ENCODE results near the gene TNFSF11. TPM values are rescaled to one million over a fixed set of nuclear protein-coding genes. Genes with fewer than 3 reads are reported as not detected.

The TNFSF11 gene
- total RNA-seq, 2 experiments from 2014 or later = 7.4 to 7.7 TPM

DNA sequence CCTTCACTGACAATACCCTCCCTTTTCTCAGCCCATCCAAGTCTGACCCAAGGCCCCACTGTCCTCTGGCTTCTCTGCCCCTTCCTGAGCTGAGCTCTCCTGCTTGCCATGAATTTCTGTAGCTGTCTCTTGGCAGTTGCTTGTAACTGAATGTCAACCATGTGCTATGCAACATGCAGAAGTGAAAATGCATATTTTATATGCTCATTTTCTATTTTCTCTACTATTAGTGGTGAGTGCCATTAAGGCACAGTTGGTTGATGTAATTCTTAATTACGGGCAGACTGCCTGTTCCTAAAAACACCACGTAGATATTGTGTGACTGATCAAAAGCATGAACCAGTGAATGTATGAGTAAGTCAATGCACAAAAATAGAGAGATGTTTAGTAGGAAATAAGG is 29.6 kb downstream of the TNFSF11 start:
- ChIA-PET CTCF (interaction anchor here (0.6 kb wide), 1 partner anchor 865 kb away, joined by 3 read pairs; no protein-coding TSS in a partner anchor), POLR2A (no interaction called here)

DNA sequence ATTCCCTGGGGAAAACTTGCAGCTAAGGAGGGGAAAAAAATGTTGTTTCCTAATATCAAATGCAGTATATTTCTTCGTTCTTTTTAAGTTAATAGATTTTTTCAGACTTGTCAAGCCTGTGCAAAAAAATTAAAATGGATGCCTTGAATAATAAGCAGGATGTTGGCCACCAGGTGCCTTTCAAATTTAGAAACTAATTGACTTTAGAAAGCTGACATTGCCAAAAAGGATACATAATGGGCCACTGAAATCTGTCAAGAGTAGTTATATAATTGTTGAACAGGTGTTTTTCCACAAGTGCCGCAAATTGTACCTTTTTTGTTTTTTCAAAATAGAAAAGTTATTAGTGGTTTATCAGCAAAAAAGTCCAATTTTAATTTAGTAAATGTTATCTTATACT is 33.6 kb downstream of the TNFSF11 start:
- POLR2A ChIA-PET = no interaction called here
- CTCF ChIA-PET = no interaction called here

DNA sequence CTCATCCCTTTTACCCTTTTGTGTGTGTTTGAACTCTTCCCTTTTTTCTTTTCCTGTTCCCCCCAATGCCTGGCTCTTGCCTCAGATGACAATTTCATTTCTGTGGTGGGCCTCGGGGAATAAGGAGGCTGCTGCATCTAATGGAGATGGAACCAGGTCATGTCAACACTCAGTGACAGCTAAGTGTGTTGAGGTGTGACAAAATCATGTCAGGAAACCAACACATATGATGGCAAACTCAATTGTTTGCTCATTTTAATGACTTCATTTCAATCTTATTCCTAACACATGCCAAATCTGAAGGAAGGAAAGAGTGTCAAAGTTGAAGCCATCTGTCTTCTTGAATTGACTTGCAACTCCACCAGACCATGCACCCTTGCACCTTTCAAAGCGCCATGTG is 36.7 kb downstream of the TNFSF11 start:
- POLR2A ChIA-PET = no interaction called here
- CTCF ChIA-PET = no interaction called here

DNA sequence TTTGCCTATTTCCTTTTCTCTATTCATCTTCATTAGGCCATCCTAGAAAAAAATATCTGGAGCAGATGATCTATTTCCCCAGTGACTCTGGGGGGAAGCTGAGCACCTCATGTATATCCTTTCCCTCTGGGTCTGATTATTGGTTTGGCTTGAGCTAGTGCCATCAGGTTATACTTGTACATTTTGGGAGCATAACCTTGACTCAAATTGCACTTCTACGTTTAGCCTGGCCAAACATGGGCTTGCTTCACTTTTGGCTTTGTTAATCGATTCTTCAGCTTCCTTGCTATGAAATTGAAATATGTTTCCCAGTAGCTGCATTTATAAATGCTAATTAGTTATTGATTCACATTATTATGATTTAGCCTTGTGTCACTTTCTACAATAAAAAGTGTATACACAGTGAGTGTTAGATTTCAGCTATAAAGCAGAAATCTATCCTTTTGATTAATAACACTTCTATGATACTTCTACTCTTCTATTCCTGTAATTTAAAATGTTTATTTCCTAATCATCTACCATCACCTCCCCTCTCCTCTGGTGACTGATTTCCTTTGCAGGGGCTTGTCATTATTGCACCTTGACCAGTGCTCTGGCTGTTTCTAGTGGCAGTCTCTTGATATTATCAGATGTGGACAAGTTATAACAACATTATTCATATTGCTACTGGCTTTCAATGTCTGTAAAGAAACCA is 37.3 kb downstream of the TNFSF11 start:
- ChIA-PET POLR2A (no interaction called here), CTCF (no interaction called here)

DNA sequence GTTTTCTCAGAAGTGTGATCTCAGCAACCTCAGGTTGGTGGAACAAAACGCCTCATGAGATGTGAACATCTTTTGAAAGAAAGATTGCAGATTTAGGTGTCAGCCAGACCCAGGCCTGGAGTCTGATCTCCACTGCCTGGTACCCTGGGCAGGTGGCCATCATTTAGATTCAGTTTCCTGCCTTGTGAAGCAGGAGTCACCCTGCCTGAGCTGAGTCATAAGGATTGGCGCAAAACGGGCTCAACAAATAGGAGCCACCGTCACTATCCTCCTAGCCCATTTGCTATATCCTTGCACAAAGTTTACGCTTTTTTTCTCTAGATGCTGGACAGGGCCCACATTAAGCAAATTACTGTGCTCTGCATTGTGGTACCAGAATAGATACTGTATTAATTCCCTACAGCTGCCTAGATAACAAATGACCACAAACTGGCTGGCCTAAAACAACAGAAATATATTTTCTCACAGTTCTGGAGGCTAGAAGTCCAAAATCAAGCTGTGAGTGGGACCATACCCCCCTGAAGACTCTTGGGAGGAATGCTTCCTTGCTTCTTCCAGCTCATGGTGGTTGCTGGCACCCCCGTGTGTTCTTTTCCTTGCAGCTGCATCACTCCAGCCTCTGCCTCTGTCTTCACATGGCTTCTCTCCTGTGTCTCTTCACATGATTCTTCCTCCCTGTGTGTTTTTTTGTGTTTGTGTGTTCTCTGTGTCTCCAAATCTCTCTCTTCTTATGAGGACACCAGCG is 38.2 kb downstream of the TNFSF11 start:
- POLR2A ChIA-PET = no interaction called here
- CTCF ChIA-PET = no interaction called here

DNA sequence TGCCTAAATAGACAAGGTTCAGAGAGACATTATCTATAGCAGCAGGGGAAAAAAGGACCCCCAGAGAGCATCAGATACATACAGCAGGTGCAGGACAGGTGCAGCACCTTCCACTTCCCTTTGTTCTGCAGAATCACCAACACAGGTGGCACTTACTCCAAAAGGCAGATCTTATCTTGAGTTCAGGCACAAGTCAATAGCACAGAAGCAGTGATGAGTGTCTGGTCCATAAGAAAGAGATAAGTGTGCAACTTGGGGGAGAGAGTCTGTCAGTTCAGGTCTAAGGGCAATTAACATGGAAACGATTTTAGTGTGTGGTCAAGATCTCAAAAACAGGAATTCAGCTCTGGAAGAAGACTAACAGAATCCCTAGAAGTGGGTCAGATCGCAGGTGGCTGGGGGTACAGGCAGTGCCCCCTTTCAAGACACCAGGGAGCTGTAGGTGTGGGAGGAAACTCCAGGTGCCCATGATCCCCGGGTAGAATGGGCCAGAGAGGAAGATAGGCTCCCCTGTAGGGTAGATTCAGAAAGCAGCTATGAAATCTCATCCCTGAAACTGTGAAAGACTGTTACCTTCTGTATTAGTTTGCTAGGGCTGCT is 40.6 kb downstream of the TNFSF11 start:
- POLR2A ChIA-PET = no interaction called here

DNA sequence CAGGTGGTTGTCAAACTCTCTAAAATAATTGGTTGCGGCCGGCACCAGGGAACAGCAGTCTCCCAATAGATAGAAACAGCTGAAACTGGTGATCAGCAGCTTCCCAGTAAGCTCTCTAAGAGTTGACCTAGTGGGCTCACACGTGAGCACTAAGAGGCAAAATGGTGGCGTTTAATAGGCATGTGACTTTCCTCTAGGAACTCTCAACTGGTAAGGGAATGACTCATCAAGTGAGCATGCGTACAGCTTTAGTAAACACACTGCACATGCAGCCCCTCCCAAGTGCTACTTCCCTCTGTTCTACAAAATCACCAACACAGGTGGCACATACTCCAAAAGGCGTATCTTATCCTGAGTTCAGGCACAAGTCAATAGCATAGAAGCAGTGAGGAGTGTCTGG is 41.7 kb downstream of the TNFSF11 start:
- CTCF ChIA-PET = no interaction called here

More for the DNA sequence above, 40.6 kb downstream of the TNFSF11 start:
- CTCF ChIA-PET = no interaction called here

DNA sequence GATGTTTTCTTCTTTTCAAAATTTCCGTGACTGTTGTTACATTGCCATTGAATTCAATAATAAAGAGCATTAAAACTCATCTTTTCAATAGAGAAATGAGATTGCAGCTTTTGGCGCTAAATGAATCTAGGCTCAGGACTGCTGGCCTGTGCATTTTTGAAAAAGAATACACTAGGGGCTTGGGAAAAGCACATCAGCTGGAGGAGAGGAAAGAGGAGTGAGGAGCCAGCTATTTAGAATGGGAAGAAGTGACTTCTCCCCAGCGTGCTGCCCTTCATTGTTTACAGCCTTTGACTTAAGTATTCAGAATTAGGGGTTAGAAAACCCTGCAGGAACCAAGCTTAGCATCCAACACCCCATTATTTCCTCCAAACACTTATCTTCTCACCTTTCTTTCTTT is 43.3 kb downstream of the TNFSF11 start:
- CTCF ChIA-PET = interaction anchor here (0.7 kb wide), 1 partner anchor 638 kb away, joined by 4 read pairs; no protein-coding TSS in a partner anchor
- POLR2A ChIA-PET = no interaction called here

More for the DNA sequence above, 41.7 kb downstream of the TNFSF11 start:
- POLR2A ChIA-PET = interaction anchor here (1.1 kb wide), 1 partner anchor 10 kb away, joined by 4 read pairs; no protein-coding TSS in a partner anchor

DNA sequence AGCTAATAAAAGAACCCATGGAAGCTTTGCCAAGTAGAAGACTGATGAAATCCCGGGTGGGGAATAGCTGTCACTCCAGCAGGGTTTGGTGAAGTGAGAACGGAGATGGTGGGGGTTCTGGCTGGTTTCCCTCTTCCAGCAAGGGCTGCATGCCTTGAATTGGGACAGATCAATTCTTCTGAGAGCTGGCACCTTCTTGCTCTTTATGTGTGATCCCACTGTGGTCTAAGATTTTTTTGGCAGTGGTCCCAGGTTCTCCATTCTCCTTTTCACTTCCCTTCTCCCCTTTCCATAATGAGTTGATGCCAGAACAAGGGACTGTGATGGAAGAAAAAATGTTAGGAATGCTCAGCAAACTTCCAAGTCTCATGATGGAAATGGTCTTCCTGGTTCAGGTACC is 50.0 kb downstream of the TNFSF11 start:
- POLR2A ChIA-PET = no interaction called here
- CTCF ChIA-PET = no interaction called here

DNA sequence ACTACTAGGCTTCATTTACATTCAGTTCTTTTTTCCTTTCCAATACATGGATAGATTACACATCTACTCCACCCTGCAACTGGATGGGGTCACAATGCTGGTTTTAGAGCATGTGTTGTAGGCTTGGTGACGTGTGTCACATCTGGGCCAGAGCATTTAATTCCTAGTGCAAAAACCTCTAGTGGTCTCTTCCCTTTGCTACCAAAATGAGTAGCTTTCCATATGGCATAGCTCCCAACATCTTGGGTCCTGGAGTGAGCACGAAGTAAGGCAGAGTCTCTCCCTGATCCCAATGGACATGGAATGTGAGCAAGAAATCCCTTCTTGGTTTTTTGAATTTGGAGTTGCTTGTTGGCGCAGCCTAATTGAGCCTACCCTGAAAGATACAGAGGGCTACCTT is 51.7 kb downstream of the TNFSF11 start:
- CTCF ChIA-PET = no interaction called here
- POLR2A ChIA-PET = interaction anchor here (0.8 kb wide), 1 partner anchor 10 kb away, joined by 4 read pairs; no protein-coding TSS in a partner anchor

DNA sequence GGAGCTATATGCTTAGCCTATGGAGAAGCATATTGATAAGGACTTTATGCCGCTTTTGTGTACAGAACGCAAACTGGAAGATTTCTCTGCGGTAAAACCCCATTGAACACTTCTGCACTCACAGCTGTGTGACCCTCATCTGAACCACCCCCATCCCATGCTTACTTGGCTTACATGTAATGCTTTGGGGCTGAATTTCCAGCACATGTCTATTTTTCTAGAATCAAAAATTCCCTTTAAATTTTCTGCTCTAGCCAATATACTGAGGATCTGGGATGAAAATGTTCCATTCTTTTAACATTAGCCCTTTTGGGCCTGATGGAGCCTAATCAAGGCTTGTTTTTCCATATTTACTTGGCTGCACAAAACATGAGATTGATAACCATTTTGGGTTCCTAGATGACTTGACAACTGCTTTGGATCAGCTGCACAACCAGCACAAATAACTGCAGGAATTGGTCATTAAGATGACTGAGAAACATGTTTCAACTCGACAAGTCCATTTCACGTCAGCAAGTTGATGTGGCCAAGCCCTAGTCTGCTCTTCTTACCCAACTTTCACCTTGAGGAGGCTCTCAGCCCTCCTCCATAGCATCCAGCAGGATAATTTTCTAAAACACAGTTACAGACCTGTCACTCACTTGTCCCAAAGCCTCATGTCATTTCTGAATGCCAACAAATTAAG is 52.4 kb downstream of the TNFSF11 start:
- CTCF ChIA-PET = no interaction called here

DNA sequence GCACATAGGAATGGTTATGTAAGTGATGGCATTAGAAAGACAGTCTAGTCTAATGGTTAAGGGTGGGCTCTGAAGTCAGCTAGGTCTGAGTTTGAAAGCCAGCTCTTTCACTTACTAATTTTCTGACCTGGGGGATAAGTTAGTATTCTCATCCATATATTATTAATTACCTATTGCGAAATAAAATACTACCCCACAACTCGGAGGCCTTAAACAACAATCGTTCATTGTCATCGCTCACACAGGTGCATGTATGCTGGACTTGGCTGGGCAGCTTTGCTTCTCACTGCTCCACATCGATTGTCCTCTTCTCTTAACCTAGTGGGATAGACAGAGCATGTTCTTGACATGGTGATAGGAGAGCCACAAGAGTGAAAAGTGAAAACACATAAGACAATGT is 54.7 kb downstream of the TNFSF11 start:
- ChIA-PET CTCF (no interaction called here), POLR2A (no interaction called here)

More for the DNA sequence above, 52.4 kb downstream of the TNFSF11 start:
- POLR2A ChIA-PET = no interaction called here

DNA sequence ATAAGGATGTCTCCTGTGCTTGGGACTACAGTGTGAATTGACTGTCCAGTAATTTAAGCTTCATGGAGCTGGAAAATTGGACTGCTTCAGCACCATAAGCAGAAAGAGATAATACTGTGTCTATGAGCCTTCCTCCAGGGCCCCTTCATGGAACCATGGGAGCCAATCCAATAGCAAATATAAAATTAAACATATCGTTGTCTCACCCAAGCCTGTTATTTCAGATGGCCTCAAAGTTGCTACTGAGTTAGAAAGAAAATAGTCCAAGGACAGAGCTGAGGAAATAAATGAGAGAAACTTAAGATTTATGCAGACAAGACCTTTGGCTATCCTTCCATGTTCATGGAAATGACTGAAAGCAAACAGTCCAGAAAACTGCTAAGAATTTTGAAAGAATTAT is 57.2 kb downstream of the TNFSF11 start:
- ChIA-PET POLR2A (no interaction called here), CTCF (no interaction called here)

DNA sequence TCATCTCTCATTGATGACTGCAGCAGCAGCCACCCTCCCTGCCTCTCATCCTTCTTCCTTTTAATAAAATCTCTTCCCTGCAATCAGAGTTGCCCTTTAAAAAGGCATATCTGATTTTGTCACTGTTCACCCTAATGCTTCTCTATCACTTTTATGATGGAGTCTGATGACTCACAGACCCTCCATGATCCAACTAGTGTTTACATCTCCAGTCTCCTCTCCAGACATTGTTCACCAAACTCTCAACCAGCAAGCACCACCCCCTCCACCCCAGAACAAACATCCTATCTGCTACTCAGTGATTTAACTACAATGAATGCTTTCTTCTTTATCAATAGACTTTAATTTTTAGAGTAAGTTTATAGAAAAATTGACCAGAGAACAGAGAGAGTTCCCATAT is 59.5 kb downstream of the TNFSF11 start:
- ChIA-PET POLR2A (no interaction called here), CTCF (no interaction called here)

DNA sequence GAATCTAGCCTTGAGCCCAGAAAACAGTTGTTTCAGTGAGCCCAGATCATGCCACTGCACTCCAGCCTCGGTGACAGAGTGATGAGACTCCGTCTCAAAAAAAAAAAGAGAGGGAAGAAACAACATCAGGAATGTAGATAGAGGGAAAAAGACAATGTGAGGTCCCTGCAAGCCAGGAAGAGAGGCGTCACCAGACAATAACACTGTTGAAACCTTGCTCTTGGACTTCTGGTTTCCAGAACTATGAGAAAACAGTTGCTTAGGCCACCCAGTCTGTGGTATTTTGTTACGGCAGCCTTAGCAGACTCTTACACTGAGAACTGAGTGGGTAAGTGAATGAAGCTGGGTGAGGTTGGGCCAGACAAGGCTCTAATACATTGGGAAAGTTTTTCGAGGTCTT is 64.1 kb downstream of the TNFSF11 start:
- POLR2A ChIA-PET = no interaction called here

DNA sequence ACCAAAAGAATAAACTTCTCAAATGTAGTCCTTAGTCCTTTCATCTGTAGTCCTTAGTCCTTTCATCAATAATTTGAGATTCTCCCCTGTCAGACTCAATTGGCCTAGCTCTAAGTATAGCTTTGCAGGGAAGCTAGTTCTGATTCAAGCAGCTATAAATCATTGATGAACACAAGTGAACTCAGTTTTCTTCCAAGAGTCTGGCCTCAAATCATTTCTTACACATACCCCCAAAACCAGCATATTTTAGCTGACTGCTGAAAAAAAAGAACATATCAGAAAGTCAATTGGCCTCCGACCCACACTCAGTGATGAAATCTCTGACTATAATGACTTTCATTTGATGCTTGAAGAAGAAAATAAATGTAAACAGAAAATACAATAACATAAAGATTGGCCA is 64.9 kb downstream of the TNFSF11 start:
- ChIA-PET CTCF (no interaction called here), POLR2A (no interaction called here)

More for the DNA sequence above, 64.1 kb downstream of the TNFSF11 start:
- CTCF ChIA-PET = no interaction called here

DNA sequence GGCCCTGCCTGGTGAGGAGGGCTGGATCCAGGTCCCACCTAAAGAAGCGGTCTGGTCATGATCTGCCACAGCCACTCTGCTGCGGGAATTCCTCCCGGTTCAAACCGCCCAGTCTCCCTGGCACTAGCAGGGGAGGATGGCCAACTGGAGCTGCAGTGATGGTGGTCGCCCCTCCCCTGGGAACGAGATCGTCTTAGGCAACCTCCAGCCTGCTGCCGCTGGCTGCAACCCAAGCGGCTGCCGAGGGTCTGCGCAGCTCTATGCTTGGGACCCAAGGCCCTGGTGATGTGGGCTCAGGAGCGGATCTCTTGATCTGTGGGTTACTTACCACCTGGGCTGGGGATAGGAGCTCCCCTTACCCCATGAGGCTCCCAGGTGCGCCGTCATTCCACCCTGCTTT is 69.1 kb downstream of the TNFSF11 start:
- POLR2A ChIA-PET = no interaction called here
- CTCF ChIA-PET = no interaction called here

DNA sequence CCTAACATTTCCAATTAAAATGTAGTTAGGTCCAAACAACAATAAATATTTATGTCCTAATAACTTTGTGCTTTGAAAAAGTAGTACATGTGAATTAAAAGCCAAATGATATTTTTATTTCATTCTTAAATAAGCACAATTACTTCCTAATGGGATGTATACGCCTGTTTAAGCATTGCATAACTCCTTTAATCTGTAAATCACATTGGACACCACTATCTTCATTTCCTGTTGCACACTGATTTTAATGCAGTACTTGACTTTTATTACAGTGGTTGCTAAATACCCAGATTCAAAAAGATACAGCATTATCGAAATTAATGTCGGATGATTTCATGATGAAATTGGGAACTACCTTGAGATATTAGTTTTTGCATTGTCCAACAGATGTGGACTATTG is 70.9 kb downstream of the TNFSF11 start:
- ChIA-PET CTCF (no interaction called here), POLR2A (no interaction called here)

DNA sequence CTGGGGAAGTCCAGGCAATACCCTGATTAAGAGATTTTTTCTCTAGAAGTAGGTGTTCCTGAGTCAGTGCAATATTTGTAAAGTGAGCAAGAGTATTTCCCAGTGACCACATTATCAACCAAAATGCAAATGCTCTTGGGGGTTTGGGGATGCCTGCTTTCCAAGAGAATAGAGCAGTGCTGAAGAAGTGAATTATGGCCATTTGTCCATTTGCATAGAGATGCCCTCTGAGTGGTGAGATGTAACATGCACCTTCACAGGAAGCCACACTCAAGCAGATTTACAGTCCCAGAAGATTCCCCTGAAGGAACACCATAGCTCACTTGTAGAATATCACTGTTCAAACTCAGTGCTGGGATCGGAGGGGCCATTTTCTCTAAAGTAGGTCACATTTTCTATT is 71.8 kb downstream of the TNFSF11 start:
- POLR2A ChIA-PET = no interaction called here
- CTCF ChIA-PET = no interaction called here

DNA sequence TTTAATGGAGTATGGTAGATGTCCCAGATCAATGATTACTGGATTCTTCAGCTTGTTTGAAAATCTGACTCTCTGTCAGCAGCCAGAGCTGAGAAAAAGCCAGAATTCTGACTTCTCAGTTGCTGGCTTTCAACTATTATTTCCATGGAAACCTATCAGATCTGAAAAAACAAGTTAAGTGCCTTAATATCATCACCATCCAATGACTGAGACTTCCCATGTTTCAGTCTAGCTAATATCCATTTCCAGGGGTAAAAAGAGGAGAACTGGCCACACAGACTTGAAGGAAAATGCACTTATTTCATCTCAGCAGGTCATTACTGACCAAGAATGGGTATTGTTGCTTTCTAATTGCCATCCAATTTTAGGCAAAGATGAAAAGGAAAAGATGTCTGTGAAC is 75.2 kb downstream of the TNFSF11 start:
- ChIA-PET POLR2A (no interaction called here), CTCF (no interaction called here)

DNA sequence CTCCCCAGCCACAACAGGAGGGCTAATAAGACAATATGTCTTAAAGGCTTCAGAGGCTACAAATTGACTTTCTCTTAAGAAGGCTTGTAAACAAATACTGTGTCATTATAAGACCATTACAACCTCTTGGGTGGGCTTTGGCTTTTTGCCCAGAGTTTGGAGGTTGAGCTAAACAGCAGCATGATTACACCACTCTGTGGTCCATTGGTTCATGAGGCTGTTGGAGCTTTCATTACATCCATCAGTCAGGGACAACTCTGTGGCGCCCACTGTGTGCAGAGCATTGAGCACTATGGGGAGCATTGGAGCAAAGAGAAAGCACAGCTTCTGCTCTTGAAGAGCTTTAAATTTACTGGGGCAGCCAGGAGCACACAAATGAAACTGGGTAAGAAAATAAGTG is 75.9 kb downstream of the TNFSF11 start:
- POLR2A ChIA-PET = no interaction called here
- CTCF ChIA-PET = no interaction called here
